ENCODE results near the gene RBM6. TPM values are rescaled to one million over a fixed set of nuclear protein-coding genes. Genes with fewer than 3 reads are reported as not detected.

Gene RBM6
- total RNA-seq, 1 experiment from 2014 or later, result 72.0 TPM

DNA sequence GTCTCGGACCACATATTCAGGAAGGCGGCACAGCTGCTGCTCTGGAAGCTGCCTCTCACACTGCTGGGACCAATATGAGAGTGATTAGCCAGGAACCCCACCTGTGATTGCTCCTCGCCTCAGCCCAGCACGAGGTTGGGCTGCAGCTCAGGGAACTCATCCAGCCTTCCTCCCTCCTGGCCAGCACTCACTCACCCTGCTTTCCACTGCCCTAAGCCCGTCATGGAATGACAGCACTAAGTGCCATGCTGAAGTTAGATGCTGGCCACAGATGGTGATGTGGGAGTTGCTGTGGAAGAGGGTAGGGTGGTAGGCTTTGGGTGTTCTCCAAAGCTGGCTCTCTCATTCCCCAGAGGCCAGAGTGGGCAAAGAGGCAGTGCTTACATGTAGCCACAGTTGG lies 43.6 kb upstream of the RBM6 start:
- CTCF ChIA-PET, result no interaction called here
- no peaks in the 10 kb centered on the region for H3K9me2 ChIP-seq (ENCODE audit: insufficient read depth)
- H3F3A ChIP-seq (ENCODE audit: insufficient read depth, low read depth), result peaks cover 21% of the 10 kb centered on the region
- intact Hi-C loops (cut with micrococcal nuclease; ENCODE audit: unreplicated experiment), result no loop called here
- H3K27ac ChIP-seq, result no peak overlapping the region
- H4K20me1 ChIP-seq (ENCODE audit: insufficient read depth), result peaks cover 3% of the 10 kb centered on the region
- POLR2A ChIA-PET (ENCODE audit: unreplicated experiment), result no interaction called here
- H3K4me1 ChIP-seq (replicated peaks; ENCODE audit: insufficient read depth), result peaks cover 19% of the 10 kb centered on the region
- no peak overlapping the region for H3K4me2 ChIP-seq
- H3K36me3 ChIP-seq (ENCODE audit: low read depth), result peaks cover 17% of the 10 kb centered on the region; the same call in 1 of the 2 replicates
- H3K79me2 ChIP-seq (ENCODE audit: low read depth), result peaks cover 30% of the 10 kb centered on the region
- H2AFZ ChIP-seq, result no peak overlapping the region
- TF ChIP-seq, protein P1, sequence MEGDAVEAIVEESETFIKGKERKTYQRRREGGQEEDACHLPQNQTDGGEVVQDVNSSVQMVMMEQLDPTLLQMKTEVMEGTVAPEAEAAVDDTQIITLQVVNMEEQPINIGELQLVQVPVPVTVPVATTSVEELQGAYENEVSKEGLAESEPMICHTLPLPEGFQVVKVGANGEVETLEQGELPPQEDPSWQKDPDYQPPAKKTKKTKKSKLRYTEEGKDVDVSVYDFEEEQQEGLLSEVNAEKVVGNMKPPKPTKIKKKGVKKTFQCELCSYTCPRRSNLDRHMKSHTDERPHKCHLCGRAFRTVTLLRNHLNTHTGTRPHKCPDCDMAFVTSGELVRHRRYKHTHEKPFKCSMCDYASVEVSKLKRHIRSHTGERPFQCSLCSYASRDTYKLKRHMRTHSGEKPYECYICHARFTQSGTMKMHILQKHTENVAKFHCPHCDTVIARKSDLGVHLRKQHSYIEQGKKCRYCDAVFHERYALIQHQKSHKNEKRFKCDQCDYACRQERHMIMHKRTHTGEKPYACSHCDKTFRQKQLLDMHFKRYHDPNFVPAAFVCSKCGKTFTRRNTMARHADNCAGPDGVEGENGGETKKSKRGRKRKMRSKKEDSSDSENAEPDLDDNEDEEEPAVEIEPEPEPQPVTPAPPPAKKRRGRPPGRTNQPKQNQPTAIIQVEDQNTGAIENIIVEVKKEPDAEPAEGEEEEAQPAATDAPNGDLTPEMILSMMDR (conservative IDR thresholded peaks at IDR 0.05), result no peak
- TF ChIP-seq EZH2 (IDR thresholded peaks at IDR 0.05; ENCODE audit: low read depth), result no peak
- BruUV-seq (replicated peaks), result no TSS peak
- no peak for DNase-seq
- H3K9me3 ChIP-seq (ENCODE audit: insufficient read depth, low read depth), result no peaks in the 10 kb centered on the region
- no peak overlapping the region for H3K4me3 ChIP-seq
- H3K27me3 ChIP-seq (ENCODE audit: insufficient read depth, low read depth), result no peaks in the 10 kb centered on the region

DNA sequence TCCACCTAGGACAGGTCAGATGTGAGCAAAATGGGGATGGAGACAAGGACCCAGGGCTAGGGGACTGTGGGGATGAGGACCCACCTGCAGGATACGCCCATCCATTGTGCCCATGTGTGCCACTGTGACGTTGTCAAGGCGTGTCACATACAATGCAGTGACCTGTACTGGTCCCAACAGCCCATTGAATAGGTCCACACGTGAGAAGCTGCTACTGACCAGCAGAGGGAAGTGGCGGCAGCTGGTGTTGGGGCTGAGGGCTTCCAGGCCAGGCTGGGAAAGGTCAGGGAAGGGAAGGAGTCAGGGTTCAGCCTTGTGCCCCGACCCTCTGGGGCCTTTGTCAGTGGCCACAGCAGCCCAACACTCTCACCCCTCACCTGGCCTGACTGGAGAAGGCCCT lies 41.0 kb upstream of the RBM6 start:
- peaks cover 50% of the 10 kb centered on the region for H3K79me2 ChIP-seq (ENCODE audit: low read depth)
- H3K4me2 ChIP-seq, result peak overlapping the region; percentile 97
- peaks cover 3% of the 10 kb centered on the region for H4K20me1 ChIP-seq (ENCODE audit: insufficient read depth)
- peaks cover 17% of the 10 kb centered on the region; the same call in 1 of the 2 replicates for H3K36me3 ChIP-seq (ENCODE audit: low read depth)
- intact Hi-C loops (cut with micrococcal nuclease; ENCODE audit: unreplicated experiment), result no loop called here
- ChIA-PET POLR2A (ENCODE audit: unreplicated experiment) (no interaction called here), CTCF (interaction anchor here (0.6 to 0.7 kb wide), 2 partner anchors 22 to 141 kb away, joined by 3 to 4 read pairs; no protein-coding TSS in a partner anchor)
- H3K9me2 ChIP-seq (ENCODE audit: insufficient read depth), result no peaks in the 10 kb centered on the region
- peaks cover 23% of the 10 kb centered on the region for H3F3A ChIP-seq (ENCODE audit: insufficient read depth, low read depth)
- H3K4me3 ChIP-seq, result no peak overlapping the region; the same call in 1 of the 2 replicates
- no peak for DNase-seq
- no peaks in the 10 kb centered on the region for H3K9me3 ChIP-seq (ENCODE audit: insufficient read depth, low read depth)
- H2AFZ ChIP-seq, result no peak overlapping the region
- no TSS peak for BruUV-seq (replicated peaks)
- no peak for TF ChIP-seq EZH2 (IDR thresholded peaks at IDR 0.05; ENCODE audit: low read depth)
- TF ChIP-seq, protein P1 (conservative IDR thresholded peaks at IDR 0.05), result no peak
- H3K4me1 ChIP-seq (replicated peaks; ENCODE audit: insufficient read depth), result peaks cover 20% of the 10 kb centered on the region
- H3K27ac ChIP-seq, result no peak overlapping the region
- H3K27me3 ChIP-seq (ENCODE audit: insufficient read depth, low read depth), result no peaks in the 10 kb centered on the region

- H3K36me3 ChIP-seq (ENCODE audit: low read depth), result peaks cover 17% of the 10 kb centered on the region; the same call in 1 of the 2 replicates
- H3K4me3 ChIP-seq, result peak overlapping the region; percentile 61
- peaks cover 30% of the 10 kb centered on the region for H3F3A ChIP-seq (ENCODE audit: insufficient read depth, low read depth)
- H3K27ac ChIP-seq, result peak overlapping the region; percentile 95
- TSS peak; percentile 20 for BruUV-seq (replicated peaks)
- H3K79me2 ChIP-seq (ENCODE audit: low read depth), result peaks cover 55% of the 10 kb centered on the region
- CTCF ChIA-PET, result interaction anchor here (0.6 to 1.0 kb wide), 3 partner anchors 23 to 912 kb away, joined by 3 to 8 read pairs (median 4); partner anchors contain the start of gene INKA1
- peaks cover 3% of the 10 kb centered on the region for H4K20me1 ChIP-seq (ENCODE audit: insufficient read depth)
- peak overlapping the region; percentile 97 for H3K4me2 ChIP-seq
- no peak overlapping the region for H2AFZ ChIP-seq
- H3K27me3 ChIP-seq (ENCODE audit: insufficient read depth, low read depth), result no peaks in the 10 kb centered on the region
- peaks cover 29% of the 10 kb centered on the region for H3K4me1 ChIP-seq (replicated peaks; ENCODE audit: insufficient read depth)
- no peaks in the 10 kb centered on the region for H3K9me3 ChIP-seq (ENCODE audit: insufficient read depth, low read depth)
- DNase-seq, result no peak
- intact Hi-C loops (cut with micrococcal nuclease; ENCODE audit: unreplicated experiment), result loop anchor here (1.0 to 5.0 kb wide), 2 partner anchors 29 to 113 kb away; partner anchors contain the start of genes IP6K1 and MON1A
- TF ChIP-seq, protein P1 (conservative IDR thresholded peaks at IDR 0.05), result no peak; the same call in 1 of the 2 replicates
- no peak for TF ChIP-seq EZH2 (IDR thresholded peaks at IDR 0.05; ENCODE audit: low read depth)
- no peaks in the 10 kb centered on the region for H3K9me2 ChIP-seq (ENCODE audit: insufficient read depth)
- POLR2A ChIA-PET (ENCODE audit: unreplicated experiment), result interaction anchor here (0.6 to 1.4 kb wide), 3 partner anchors 16 to 95 kb away, joined by 13 to 15 read pairs (median 14); no protein-coding TSS in a partner anchor
Measured at GRCh38 chr3:49899815-49900214, 40.1 kb upstream of the RBM6 start.

All from PC-9 (cell line).